ENCODE data around the gene RIPOR2. TPM values are rescaled to one million over a fixed set of nuclear protein-coding genes. Genes with fewer than 3 reads are reported as not detected.

Gene RIPOR2
- total and polyA plus RNA-seq, 10 of the 15 experiments (the other 5 are each of a cell fraction or from before 2014, with no cell fraction given): 22.2 to 48.2 (median 34.7) TPM

- ChIA-PET RAD21 (ENCODE audit: unreplicated experiment) (no interaction called here), CTCF (interaction anchor here (1.0 kb wide), 1 partner anchor 193 kb away, joined by 3 read pairs; no protein-coding TSS in a partner anchor), POLR2A (no interaction called here), SMC1A (ENCODE audit: uncharacterized antibody, unreplicated experiment) (interaction anchor here (1.0 to 1.3 kb wide), 2 partner anchors 14 to 246 kb away, joined by 3 to 4 read pairs; no protein-coding TSS in a partner anchor)
- ATAC-seq (no peak), DNase-seq (ENCODE audit: low read depth, low spot score) (no peak), FAIRE-seq (no peak)
- Histone ChIP-seq H3K9ac (ENCODE audit: control insufficient read depth, insufficient read depth, low read length) (no peak overlapping the region), H3K79me2 (ENCODE audit: control insufficient read depth, insufficient read depth, low read length) (no peaks in the 10 kb centered on the region), H3K4me2 (ENCODE audit: control insufficient read depth, insufficient read depth) (no peak overlapping the region), H3K36me3 (ENCODE audit: control insufficient read depth in 2 of 2, insufficient read depth in 2 of 2, low read length in 1 of 2) (peaks cover 0 to 3% of the 10 kb centered on the region in 2 experiments; a peak in 2 of 4 replicates), H4K20me1 (ENCODE audit: control insufficient read depth, insufficient read depth) (no peaks in the 10 kb centered on the region), H3K9me3 (replicated peaks; ENCODE audit: control insufficient read depth, insufficient read depth, low read length) (no peaks in the 10 kb centered on the region), H3K4me3 (no peak overlapping the region), H3K27ac (ENCODE audit: control insufficient read depth, insufficient read depth) (no peak overlapping the region), H3K4me1 (ENCODE audit: control insufficient read depth, insufficient read depth, low read length) (no peaks in the 10 kb centered on the region), H3K27me3 (replicated peaks in 1 of 2; ENCODE audit: control insufficient read depth in 2 of 2, insufficient read depth in 2 of 2, low read length in 1 of 2) (no peaks in the 10 kb centered on the region), H2AFZ (ENCODE audit: control insufficient read depth, low read depth, low read length) (no peak overlapping the region)
- 100% methylated on average over 2 of the region's 2 CpGs for WGBS (ENCODE audit: insufficient coverage, insufficient replicate concordance, low lambda C conversion rate, missing lambda C conversion rate)
- no TSS peak for BruUV-seq (replicated peaks)
- in situ Hi-C loops (cut with MboI) (no loop called here), intact Hi-C loops (cut with micrococcal nuclease; ENCODE audit: unreplicated experiment) (no loop called here)
- TF ChIP-seq POLR2A (IDR thresholded peaks at IDR 0.05; ENCODE audit: low read depth, low read length): no peak
Measured at GRCh38 chr6:24825130-24825630, 110.6 kb downstream of the RIPOR2 start.

- TSS peak; percentile 12 for BruUV-seq (replicated peaks)
- Histone ChIP-seq H3K27ac (ENCODE audit: control insufficient read depth, insufficient read depth) (no peak overlapping the region), H4K20me1 (ENCODE audit: control insufficient read depth, insufficient read depth) (no peaks in the 10 kb centered on the region), H3K9ac (ENCODE audit: control insufficient read depth, insufficient read depth, low read length) (no peak overlapping the region), H3K4me1 (ENCODE audit: control insufficient read depth, insufficient read depth, low read length) (no peaks in the 10 kb centered on the region), H2AFZ (ENCODE audit: control insufficient read depth, low read depth, low read length) (no peak overlapping the region), H3K9me3 (replicated peaks; ENCODE audit: control insufficient read depth, insufficient read depth, low read length) (no peaks in the 10 kb centered on the region), H3K79me2 (ENCODE audit: control insufficient read depth, insufficient read depth, low read length) (no peaks in the 10 kb centered on the region), H3K36me3 (ENCODE audit: control insufficient read depth in 2 of 2, insufficient read depth in 2 of 2, low read length in 1 of 2) (peaks cover 0 to 3% of the 10 kb centered on the region in 2 experiments; a peak in 2 of 4 replicates), H3K27me3 (replicated peaks in 1 of 2; ENCODE audit: control insufficient read depth in 2 of 2, insufficient read depth in 2 of 2, low read length in 1 of 2) (no peaks in the 10 kb centered on the region), H3K4me3 (no peak overlapping the region), H3K4me2 (ENCODE audit: control insufficient read depth, insufficient read depth) (no peak overlapping the region)
- in situ Hi-C loops (cut with MboI) (no loop called here), intact Hi-C loops (cut with micrococcal nuclease; ENCODE audit: unreplicated experiment) (no loop called here)
- POLR2A ChIA-PET: no interaction called here
- RAD21 ChIA-PET (ENCODE audit: unreplicated experiment): interaction anchor here (0.5 kb wide), 1 partner anchor 1168 kb away, joined by 3 read pairs; no protein-coding TSS in a partner anchor
- SMC1A ChIA-PET (ENCODE audit: uncharacterized antibody, unreplicated experiment): interaction anchor here (1.0 to 1.6 kb wide), 6 partner anchors 13 to 247 kb away, joined by 3 to 4 read pairs (median 3); no protein-coding TSS in a partner anchor
- CTCF ChIA-PET: interaction anchor here (0.7 to 1.0 kb wide), 2 partner anchors 58 to 194 kb away, joined by 3 read pairs; no protein-coding TSS in a partner anchor
- TF ChIP-seq KLF5 (IDR thresholded peaks at IDR 0.05; ENCODE audit: partially characterized antibody): no peak
- no peak for TF ChIP-seq BMI1 (IDR thresholded peaks at IDR 0.05; ENCODE audit: borderline replicate concordance)
- no peak for TF ChIP-seq MAX (IDR thresholded peaks at IDR 0.05; ENCODE audit: low read depth, low read length)
- FAIRE-seq (no peak), DNase-seq (ENCODE audit: low read depth, low spot score) (no peak), ATAC-seq (no peak)
- 87% methylated on average over 6 of the region's 6 CpGs for WGBS (ENCODE audit: insufficient coverage, insufficient replicate concordance, low lambda C conversion rate, missing lambda C conversion rate)
Measured at GRCh38 chr6:24824142-24824938, 111.4 kb downstream of the RIPOR2 start.
